HG03196 (cell line): Measurements from ENCODE around the gene SLC4A2.

Experiments used
- ATAC-seq: cut with Tn5 transposase; IDR thresholded peaks from one replicate; pipeline ENCODE4 v1.9.1; 2021; ENCODE audit not compliant: unreplicated experiment

The SLC4A2 gene

DNA sequence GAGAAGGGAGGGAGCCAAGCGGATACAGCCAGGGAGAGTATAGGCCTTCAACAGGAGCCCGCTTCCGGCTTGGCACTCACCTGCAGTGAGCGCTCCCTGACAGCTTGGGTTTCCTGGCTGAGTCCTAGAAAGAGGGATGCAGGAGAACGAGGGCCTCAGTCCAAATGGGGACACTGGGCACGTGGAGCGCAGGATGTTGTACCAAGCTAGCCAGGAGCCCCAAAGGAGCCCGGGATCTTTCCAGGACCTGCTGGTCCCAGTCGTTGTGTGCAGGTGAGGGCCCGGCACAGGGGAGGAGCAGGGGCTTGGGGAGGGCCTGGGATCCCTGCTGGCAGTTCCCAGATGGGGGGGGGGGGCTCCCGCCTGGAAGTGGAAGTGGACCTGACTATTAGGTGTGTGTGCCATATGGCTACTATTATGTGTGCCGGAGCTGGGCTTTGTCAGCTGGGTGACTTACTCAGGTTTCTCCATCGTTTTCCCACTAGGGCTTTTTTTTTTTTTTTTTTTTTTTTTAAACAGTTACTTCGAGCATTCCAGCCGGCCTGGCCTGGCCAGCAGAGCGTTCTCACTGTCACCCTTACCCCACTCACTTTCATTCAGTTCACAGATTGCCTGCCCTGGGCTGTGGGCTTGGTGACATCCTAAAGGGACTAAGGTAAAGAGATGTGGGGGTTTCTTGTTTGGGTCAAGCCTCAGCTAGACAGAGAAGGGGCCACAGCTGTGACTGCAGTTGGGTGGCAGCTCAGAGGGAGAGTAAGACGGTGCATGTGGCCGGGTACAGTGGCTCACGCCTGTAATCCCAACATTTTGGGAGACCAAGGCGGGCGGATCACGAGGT, 30.7 kb downstream of the SLC4A2 start:
- ATAC-seq = no peak

DNA sequence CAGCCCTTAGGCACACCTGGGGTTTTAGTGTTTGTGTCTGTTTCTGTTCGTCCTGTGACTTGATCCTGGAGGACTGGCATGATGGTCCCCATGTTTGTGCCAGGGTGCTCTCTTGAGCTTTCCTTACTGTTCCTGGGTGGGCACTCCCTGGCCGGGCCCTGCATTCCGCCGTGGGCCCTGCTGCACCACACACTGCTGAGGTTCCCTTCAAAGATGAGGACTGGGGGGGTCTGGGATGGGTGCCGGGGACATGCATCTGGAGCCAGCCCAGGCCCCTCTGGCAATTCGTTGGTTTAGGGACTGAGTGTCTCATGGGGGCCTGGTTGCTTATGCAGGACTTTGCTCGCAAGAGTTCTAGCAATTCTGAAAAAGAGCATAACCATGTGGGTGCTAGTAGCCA, 31.6 kb downstream of the SLC4A2 start:
- ATAC-seq = no peak

GRCh38 chr7:151091431-151091830, 32.0 kb downstream of the SLC4A2 start:
- ATAC-seq = no peak

GRCh38 chr7:151091988-151092387, 32.6 kb downstream of the SLC4A2 start:
- no peak for ATAC-seq

GRCh38 chr7:151093748-151094147, 34.4 kb downstream of the SLC4A2 start:
- ATAC-seq = no peak

DNA sequence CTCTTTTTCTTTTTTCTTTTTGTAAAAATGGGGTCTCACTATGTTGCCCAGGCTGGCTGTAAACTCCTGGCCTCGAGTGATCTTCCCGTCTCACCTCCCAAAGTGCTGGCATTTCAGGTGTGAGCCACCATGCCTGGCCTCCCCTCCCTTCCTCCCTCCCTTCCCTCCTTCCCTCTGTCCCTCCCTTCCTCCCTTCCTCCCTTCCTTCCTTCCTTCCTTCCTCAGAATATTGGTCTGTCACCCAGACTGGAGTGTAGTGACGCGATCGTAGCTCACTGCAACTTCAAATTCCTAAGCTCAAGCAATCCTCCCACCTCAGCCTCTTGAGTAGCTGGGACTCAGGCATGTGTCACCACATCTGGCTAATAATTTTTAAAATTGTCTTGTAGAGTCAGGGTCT, 35.3 kb downstream of the SLC4A2 start:
- ATAC-seq = no peak

- no peak for ATAC-seq
Observed at GRCh38 chr7:151095123-151095797, 35.9 kb downstream of the SLC4A2 start.

DNA sequence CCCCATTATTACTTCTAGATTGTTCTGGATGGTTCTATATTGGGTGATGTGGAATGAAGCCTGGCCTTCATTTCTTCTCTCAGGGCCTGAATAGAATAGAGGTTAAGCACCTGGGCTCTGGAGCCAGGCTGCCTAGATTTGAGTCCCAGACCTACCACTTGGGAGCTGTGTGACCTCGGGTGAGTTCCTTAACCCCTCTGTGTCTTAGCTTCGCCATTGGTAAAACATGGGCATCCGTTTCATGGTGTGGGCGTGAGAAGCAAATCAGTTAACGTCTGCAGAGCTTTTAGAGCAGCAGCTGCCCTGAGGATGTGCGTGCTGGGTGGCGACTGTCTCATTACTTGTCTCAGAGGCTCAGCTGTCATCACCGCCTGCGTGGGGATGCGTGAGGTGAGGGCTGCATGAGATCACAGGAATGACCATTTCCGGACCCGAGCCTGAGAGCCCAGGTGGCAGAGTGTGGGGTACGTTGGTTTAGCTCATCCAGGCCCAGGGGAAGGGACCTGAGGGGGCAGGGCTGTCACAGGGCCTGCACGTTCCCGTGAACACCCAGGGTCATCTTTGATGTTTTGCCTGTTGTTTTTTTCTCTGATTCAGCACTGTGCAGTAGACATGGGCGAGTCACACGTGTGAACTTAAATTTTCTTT, 36.6 kb downstream of the SLC4A2 start:
- ATAC-seq = no peak

- no peak for ATAC-seq
Observed at GRCh38 chr7:151099486-151100211, 40.3 kb downstream of the SLC4A2 start.

GRCh38 chr7:151100921-151101320, 41.5 kb downstream of the SLC4A2 start:
- no peak for ATAC-seq

DNA sequence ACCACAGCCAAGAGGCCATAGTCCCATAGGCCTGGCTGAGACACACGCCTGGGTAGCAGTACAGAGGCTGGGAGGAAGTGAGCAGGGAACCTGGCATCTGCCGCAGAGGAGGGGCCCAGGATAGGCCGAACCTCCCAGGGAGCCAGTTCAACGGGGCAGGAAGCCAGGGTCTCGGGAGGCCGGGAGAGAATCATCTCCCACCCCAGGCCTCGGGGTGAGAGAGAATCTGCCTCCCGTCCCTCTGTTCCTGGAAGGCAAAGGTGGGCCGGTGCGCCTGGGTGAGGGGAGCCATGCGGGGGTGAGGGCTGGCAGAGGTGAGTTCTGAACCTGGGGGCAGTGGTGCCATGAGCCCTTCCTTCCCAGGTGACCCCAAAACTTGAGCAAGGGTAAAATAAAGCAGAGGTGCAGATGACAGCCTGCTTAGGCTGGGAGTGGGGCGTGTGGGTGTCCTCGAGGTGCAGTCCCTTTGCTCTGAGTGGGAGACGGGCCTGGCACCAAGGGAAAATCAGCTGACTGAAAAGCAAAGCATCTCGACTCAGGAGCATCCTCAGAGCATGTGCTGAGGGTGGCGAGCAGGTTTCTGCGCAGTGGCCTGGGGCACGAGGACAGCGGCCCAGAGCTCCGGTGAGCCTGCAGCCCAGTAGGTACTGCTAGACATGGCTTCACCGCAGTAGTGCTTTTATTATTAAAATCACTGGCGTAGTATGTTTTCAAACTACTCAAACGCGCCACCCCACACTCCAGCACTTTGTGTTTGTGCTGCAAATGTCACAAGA, 42.4 kb downstream of the SLC4A2 start:
- ATAC-seq = no peak

GRCh38 chr7:151102991-151103390, 43.6 kb downstream of the SLC4A2 start:
- ATAC-seq = no peak

- ATAC-seq = no peak
Observed at GRCh38 chr7:151103973-151104372, 44.6 kb downstream of the SLC4A2 start.

GRCh38 chr7:151104411-151105235, 45.2 kb downstream of the SLC4A2 start:
- no peak for ATAC-seq

GRCh38 chr7:151107882-151108281, 48.5 kb downstream of the SLC4A2 start:
- no peak for ATAC-seq

- no peak for ATAC-seq
Observed at GRCh38 chr7:151109094-151110048, 50.0 kb downstream of the SLC4A2 start.

DNA sequence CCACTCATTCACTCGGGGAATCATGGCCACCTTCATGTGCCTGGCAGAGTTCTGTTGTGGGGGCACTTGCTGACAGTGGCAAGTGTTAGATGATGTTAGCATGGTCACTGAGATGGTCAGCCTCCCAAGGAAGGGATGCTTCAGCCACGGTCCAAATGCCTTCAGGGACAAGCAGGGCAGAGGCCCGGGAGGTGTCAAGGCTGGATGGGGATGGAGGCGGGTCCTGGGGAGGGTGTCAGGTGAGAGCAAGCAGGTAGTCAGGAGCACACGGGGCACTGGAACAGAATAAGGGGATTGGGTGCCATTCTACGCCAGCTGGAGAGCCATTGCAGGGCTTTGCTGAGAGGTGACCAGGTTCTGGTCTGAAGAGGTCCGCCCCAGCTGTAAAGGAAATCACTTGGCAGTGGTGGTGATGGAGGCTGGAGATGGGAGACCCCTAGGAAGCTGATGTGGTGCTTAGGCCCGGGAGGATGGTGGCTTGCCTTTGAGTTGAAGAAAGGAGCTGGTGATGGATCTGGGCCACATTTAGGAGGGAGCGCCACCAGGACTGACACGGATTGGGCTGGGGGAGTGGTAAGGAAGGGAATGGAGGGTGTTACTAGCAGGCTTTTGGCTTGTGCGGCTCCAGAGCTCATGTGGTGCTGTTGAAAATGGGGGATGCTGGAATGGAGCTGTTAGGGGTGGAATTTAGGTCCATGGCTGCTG, 51.0 kb downstream of the SLC4A2 start:
- ATAC-seq = no peak
